Measurements from ENCODE around the gene TMSB4X.

DNA sequence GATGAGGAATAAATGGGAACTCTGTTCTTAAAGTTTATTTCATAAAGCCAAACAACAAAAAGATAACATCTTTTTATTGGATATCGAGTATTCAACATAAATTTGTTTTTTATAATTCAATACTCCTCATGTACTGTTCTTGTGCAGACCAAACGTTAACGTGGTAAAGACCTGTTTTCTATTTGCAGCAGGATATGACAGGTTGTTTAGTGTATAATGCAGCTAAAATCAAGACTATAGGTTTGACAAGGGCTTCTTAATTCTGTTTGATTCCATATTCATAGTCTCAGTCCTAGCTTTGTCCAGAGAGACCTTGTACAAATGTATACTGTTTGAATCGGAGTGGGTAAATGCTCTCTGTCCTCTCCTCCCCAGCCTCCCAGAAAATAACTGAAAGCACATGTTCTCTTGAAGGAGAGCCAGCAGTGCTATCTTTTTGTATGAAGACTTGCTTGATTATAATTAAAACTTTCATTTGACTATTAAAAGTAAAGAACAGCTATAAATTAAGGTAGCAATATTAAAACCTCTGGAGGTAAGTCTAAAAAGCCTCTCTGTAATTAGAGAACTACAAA is 17.7 kb downstream of the TMSB4X start:
- no peak for TF ChIP-seq POLR2A (IDR thresholded peaks at IDR 0.05; ENCODE audit: low read depth, low read length)
- TF ChIP-seq, protein P1, sequence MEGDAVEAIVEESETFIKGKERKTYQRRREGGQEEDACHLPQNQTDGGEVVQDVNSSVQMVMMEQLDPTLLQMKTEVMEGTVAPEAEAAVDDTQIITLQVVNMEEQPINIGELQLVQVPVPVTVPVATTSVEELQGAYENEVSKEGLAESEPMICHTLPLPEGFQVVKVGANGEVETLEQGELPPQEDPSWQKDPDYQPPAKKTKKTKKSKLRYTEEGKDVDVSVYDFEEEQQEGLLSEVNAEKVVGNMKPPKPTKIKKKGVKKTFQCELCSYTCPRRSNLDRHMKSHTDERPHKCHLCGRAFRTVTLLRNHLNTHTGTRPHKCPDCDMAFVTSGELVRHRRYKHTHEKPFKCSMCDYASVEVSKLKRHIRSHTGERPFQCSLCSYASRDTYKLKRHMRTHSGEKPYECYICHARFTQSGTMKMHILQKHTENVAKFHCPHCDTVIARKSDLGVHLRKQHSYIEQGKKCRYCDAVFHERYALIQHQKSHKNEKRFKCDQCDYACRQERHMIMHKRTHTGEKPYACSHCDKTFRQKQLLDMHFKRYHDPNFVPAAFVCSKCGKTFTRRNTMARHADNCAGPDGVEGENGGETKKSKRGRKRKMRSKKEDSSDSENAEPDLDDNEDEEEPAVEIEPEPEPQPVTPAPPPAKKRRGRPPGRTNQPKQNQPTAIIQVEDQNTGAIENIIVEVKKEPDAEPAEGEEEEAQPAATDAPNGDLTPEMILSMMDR (IDR thresholded peaks at IDR 0.05; ENCODE audit: extremely low read depth in 1 of 2, insufficient read depth in 1 of 2, low read depth in 1 of 2, low read length in 2 of 2): no peak
- TF ChIP-seq POLR2AphosphoS5 (IDR thresholded peaks at IDR 0.05; ENCODE audit: insufficient read depth, low read depth, low read length): no peak

Data from endothelial cell of umbilical vein (primary cell).